ENCODE data around the gene C7. TPM values are rescaled to one million over a fixed set of nuclear protein-coding genes. Genes with fewer than 3 reads are reported as not detected.
"Not testable (repeated sequence)": the region's sequence is repeated elsewhere in the genome, so short reads cannot be mapped to it uniquely, and the experiment has no call there.

Gene C7
- total RNA-seq, 2 donors from 2014 or later, result 429 to 582 TPM

- intact Hi-C loops (cut with DNase I), result no loop called here
- ATAC-seq (no peak), DNase-seq (no peak)
Measured at GRCh38 chr5:40984884-40985283, 75.6 kb downstream of the C7 start.

- no peak for DNase-seq
Measured at GRCh38 chr5:40985501-40985900, 76.2 kb downstream of the C7 start.

GRCh38 chr5:40986666-40987065, 77.4 kb downstream of the C7 start:
- intact Hi-C loops (cut with DNase I), result no loop called here

More at GRCh38 chr5:40985501-40985900, 76.2 kb downstream of the C7 start:
- intact Hi-C loops (cut with DNase I), result no loop called here
- no peak for ATAC-seq

GRCh38 chr5:40987349-40987748, 78.1 kb downstream of the C7 start:
- ATAC-seq (no peak), DNase-seq (no peak)
- intact Hi-C loops (cut with DNase I), result no loop called here

More at GRCh38 chr5:40986666-40987065, 77.4 kb downstream of the C7 start:
- DNase-seq, result no peak
- no peak for ATAC-seq

- intact Hi-C loops (cut with DNase I), result no loop called here
- ATAC-seq (no peak), DNase-seq (no peak)
Measured at GRCh38 chr5:40988746-40989510, 79.6 kb downstream of the C7 start.

GRCh38 chr5:40991168-40991980, 82.1 kb downstream of the C7 start:
- intact Hi-C loops (cut with DNase I), result no loop called here
- ATAC-seq (peak; percentile 93 to 97), DNase-seq (peak; percentile 73)

GRCh38 chr5:40991981-40992559, 82.8 kb downstream of the C7 start:
- DNase-seq (no peak), ATAC-seq (no peak)
- intact Hi-C loops (cut with DNase I), result no loop called here

- intact Hi-C loops (cut with DNase I), result no loop called here
- DNase-seq (no peak), ATAC-seq (no peak)
Measured at GRCh38 chr5:40995801-40996586, 86.7 kb downstream of the C7 start.

GRCh38 chr5:40999142-40999541, 89.8 kb downstream of the C7 start:
- intact Hi-C loops (cut with DNase I), result no loop called here
- DNase-seq (no peak), ATAC-seq (no peak)

GRCh38 chr5:40999966-41000365, 90.7 kb downstream of the C7 start:
- no peak for DNase-seq
- intact Hi-C loops (cut with DNase I), result no loop called here
- ATAC-seq, result no peak

GRCh38 chr5:41003670-41004376, 94.5 kb downstream of the C7 start:
- DNase-seq (no peak), ATAC-seq (no peak)
- intact Hi-C loops (cut with DNase I), result no loop called here

- DNase-seq, result no peak
- ATAC-seq, result no peak
- intact Hi-C loops (cut with DNase I), result no loop called here
Measured at GRCh38 chr5:41004931-41005330, 95.6 kb downstream of the C7 start.

GRCh38 chr5:41009232-41009631, 99.9 kb downstream of the C7 start:
- intact Hi-C loops (cut with DNase I), result no loop called here
- DNase-seq (peak; percentile 43), ATAC-seq (peak in 1 of 2 donors; percentile 79)

GRCh38 chr5:41010572-41010971, 101.3 kb downstream of the C7 start:
- DNase-seq (no peak), ATAC-seq (no peak)
- intact Hi-C loops (cut with DNase I), result no loop called here

GRCh38 chr5:41012318-41012717, 103.0 kb downstream of the C7 start:
- DNase-seq (no peak), ATAC-seq (no peak)
- intact Hi-C loops (cut with DNase I), result no loop called here

GRCh38 chr5:41022600-41022999, 113.3 kb downstream of the C7 start:
- intact Hi-C loops (cut with DNase I); DNase-seq; ATAC-seq: not testable (repeated sequence)

Measured in left cardiac atrium (tissue), 4 donors.